Peyer's patch (tissue), 4 donors: Measurements from ENCODE around the gene SLC35B4.

Experiments used
- POLR2A ChIP-seq, 2 donors: fragments of 450-650 bp; IDR thresholded peaks; one replicate each; pipeline ENCODE4 v1.5.1; 2017; ENCODE audit warnings: antibody characterized with exemption in 2 of 2, mild to moderate bottlenecking in 2 of 2, moderate library complexity in 2 of 2
- TF ChIP-seq, protein P1 (sequence below), 6 experiments: fragments of 450-650 bp in 4 of 6; fragments of 200-600 bp in 2 of 6; sonication (generic) in 1 of 6; IDR thresholded peaks; one replicate each; pipeline ENCODE4 v1.5.1; 2017 to 2019; ENCODE audit warnings: antibody characterized with exemption in 6 of 6, mild to moderate bottlenecking in 3 of 6, moderate library complexity in 1 of 6

DNA sequence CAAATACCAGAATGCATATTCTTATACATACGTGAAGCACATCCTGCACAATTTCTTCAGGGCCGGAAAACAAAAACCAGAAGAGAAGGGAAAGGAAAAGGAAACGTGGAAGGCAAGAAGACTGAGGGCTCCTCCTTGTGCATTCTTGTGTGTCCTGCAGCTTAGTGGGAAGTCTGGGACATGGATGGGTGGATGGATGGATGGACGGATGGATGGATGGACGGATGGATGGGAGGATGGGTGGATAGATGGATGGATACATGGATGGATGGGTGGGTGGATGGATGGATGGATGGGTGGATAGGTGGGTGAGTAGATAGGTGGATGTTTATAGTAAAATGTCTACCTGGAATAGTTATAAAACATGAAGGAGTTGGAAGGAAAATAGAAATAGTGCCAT, 30.8 kb upstream of the SLC35B4 start:
- TF ChIP-seq, protein P1, sequence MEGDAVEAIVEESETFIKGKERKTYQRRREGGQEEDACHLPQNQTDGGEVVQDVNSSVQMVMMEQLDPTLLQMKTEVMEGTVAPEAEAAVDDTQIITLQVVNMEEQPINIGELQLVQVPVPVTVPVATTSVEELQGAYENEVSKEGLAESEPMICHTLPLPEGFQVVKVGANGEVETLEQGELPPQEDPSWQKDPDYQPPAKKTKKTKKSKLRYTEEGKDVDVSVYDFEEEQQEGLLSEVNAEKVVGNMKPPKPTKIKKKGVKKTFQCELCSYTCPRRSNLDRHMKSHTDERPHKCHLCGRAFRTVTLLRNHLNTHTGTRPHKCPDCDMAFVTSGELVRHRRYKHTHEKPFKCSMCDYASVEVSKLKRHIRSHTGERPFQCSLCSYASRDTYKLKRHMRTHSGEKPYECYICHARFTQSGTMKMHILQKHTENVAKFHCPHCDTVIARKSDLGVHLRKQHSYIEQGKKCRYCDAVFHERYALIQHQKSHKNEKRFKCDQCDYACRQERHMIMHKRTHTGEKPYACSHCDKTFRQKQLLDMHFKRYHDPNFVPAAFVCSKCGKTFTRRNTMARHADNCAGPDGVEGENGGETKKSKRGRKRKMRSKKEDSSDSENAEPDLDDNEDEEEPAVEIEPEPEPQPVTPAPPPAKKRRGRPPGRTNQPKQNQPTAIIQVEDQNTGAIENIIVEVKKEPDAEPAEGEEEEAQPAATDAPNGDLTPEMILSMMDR (IDR thresholded peaks at IDR 0.05) = no peak
- TF ChIP-seq POLR2A (IDR thresholded peaks at IDR 0.05) = no peak
